SJCRH30 (cell line): ENCODE measurements around the gene RRP15. TPM values are rescaled to one million over a fixed set of nuclear protein-coding genes. Genes with fewer than 3 reads are reported as not detected.

ENCODE experiments used
- DNase-seq, 2 experiments: peaks; one replicate each; pipeline ENCODE4 v3.0.0-alpha.2; 2015 to 2020
- H3K27ac ChIP-seq: fragments of 250-450 bp; sonication (Bioruptor Pico); 2 replicates; pipeline ENCODE4 v1.5.1; 2020; ENCODE audit warnings: mild to moderate bottlenecking, moderate library complexity
- H3K27me3 ChIP-seq: fragments of 250-450 bp; sonication (Bioruptor Pico); 2 replicates; pipeline ENCODE4 v1.5.1; 2020; ENCODE audit warnings: mild to moderate bottlenecking, moderate library complexity
- H3K36me3 ChIP-seq: fragments of 250-450 bp; sonication (Bioruptor Pico); 2 replicates; pipeline ENCODE4 v1.5.1; 2020; ENCODE audit warnings: mild to moderate bottlenecking, moderate library complexity
- H3K4me1 ChIP-seq: fragments of 250-450 bp; sonication (Bioruptor Pico); 2 replicates; pipeline ENCODE4 v1.5.1; 2020; ENCODE audit warnings: mild to moderate bottlenecking, moderate library complexity
- H3K4me3 ChIP-seq: fragments of 250-450 bp; sonication (Bioruptor Pico); 2 replicates; pipeline ENCODE4 v1.5.1; 2020; ENCODE audit warnings: mild to moderate bottlenecking, moderate library complexity
- H3K9me3 ChIP-seq: fragments of 250-450 bp; sonication (Bioruptor Pico); replicated peaks from 2 replicates; pipeline ENCODE4 v1.5.1; 2020; ENCODE audit warnings: mild to moderate bottlenecking, moderate library complexity
- total RNA-seq: library from RNA; depleted of rRNA; stranded (reverse); fragments of >200 nt; shearing (Covaris generic); gene quantifications from 2 replicates; pipeline ENCODE4 v1.2.3, GENCODE V29; 2014

RRP15 gene
- total RNA-seq, 1 experiment from 2014 or later: 26.0 TPM

DNA sequence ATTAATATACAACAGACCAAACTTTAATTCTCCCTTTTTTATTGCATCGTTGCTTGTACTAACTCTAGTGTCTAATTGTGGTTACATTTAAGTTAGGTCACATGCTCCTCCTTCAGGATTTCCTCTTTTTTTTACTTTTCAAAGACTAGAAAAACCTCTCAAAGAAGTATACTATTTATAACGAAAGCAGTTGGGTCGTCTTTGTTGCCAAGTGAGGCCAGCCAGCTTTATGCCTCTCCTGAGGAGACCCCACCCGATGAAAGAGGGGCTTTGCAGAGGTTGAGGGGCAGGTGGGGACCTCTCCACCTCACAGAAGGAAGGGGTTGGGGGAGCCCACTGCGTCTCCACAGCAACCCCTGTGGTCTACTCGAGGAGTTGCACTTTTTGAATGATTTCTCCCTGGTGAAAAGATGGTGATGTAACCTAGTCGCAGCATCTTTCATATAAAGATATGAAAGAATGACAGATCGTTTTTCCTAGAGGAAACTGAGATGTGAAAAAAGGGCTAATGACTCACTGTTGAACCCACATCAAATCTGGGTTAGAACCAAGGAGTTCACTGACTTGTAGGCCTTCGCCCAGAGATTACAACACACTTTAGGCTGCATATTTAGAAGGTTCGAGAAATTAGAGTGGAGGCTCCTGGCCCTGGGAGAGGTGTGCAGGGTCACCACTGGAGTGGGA lies 66.4 kb downstream of the RRP15 start:
- peaks cover 28% of the 10 kb centered on the region for H3K4me1 ChIP-seq
- H3K36me3 ChIP-seq: peaks cover 5% of the 10 kb centered on the region
- H3K9me3 ChIP-seq: no peaks in the 10 kb centered on the region
- H3K27me3 ChIP-seq: no peaks in the 10 kb centered on the region
- no peak for DNase-seq
- no peak overlapping the region for H3K27ac ChIP-seq
- no peak overlapping the region for H3K4me3 ChIP-seq

DNA sequence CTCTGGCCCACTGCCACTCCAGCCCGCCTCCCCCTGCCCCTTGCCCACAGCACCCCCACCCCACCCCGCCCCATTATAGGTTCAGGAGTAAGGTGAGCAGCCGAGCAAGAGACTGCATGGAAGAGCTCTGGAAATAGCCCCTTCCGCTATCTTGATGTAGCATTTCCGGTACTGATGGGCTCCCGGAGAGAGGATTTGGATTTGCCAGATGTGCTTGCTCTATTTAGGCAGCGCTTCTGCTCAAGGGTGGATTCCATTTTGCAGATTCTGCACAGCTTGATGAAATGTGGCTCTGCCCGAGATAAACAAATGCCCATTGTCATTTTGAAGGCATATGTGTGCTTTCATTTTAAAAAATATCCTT lies 67.0 kb downstream of the RRP15 start:
- Histone ChIP-seq H3K4me1 (peaks cover 28% of the 10 kb centered on the region), H3K9me3 (no peaks in the 10 kb centered on the region), H3K4me3 (no peak overlapping the region), H3K27ac (no peak overlapping the region), H3K36me3 (peaks cover 5% of the 10 kb centered on the region), H3K27me3 (no peaks in the 10 kb centered on the region)
- no peak for DNase-seq

DNA sequence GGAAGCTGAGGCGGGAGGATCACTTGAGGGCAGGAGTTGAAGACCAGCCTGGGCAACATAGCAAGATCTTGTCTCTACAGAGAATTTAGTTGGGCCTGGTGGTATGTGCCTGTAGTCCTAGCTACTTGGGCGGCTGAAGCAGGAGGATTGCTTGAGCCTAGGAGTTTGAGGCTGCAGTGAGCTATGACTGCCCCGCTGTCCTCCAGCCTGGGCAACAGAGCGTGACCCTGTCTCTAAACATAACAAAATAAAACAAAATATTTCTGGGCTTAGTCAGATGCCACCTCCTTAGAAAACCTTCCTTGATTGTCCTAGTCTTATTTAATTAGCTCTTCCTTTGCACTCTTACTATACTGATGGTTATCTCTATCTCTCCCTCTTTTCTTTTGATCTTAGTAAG lies 68.6 kb downstream of the RRP15 start:
- H3K27ac ChIP-seq: no peak overlapping the region
- DNase-seq: no peak
- H3K9me3 ChIP-seq: no peaks in the 10 kb centered on the region
- H3K36me3 ChIP-seq: peaks cover 5% of the 10 kb centered on the region
- H3K4me3 ChIP-seq: no peak overlapping the region
- H3K27me3 ChIP-seq: no peaks in the 10 kb centered on the region
- peaks cover 23% of the 10 kb centered on the region for H3K4me1 ChIP-seq

DNA sequence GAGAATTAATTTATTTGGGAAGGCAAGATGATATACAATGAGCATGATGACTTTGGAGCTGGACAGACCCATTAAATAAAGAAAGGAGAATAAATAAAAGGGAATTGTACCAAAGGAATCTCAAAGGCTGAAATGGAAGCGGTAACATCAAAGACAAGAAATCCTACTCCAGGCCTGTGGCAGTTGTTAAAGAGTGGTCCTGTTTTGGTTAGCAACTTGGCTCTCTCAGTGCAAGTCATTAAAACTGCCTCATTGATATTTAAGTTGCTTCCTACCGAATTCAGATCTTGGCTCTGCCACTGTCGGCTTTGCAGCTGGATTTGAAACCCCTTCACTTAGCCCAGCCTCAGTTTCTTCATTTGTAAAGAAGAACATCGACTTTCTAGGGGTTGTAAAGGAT lies 70.2 kb downstream of the RRP15 start:
- Histone ChIP-seq H3K27me3 (no peaks in the 10 kb centered on the region), H3K4me1 (peaks cover 10% of the 10 kb centered on the region), H3K27ac (no peak overlapping the region), H3K9me3 (no peaks in the 10 kb centered on the region), H3K36me3 (peaks cover 5% of the 10 kb centered on the region), H3K4me3 (no peak overlapping the region)
- no peak for DNase-seq

DNA sequence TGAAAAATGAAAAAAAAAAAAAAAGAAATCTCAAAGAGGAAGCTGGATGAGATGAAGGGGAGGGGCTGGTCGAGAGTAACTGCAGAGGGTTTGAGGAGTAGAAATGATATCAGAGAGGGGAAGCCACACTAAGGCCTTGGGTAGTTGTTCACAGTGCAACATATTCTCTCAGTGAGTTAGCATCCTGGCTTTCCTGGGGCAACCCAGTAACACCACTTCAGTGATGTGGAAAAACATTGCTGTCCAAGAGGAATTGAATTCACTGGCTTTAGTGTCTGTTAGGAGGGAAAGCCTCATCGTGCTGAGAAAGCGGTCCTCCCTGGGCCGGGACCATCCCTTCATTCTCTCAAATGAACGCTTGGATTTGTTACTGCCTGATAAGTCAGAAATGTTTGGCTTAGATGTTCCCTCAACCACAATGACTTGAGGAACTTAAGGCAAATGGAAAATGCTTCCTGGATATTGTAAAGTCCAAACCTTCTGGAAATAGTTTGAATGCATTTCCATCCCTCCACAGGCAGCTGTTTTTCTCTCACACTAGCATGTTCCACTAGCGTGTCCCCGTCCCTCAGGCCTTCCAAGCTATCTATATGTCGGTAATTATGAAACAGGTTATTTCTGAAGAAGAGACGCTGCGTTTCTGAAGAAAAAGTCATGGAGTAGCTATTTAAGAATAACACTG lies 72.3 kb downstream of the RRP15 start:
- DNase-seq: no peak
- no peaks in the 10 kb centered on the region for H3K9me3 ChIP-seq
- no peak overlapping the region for H3K4me3 ChIP-seq
- peaks cover 17% of the 10 kb centered on the region for H3K4me1 ChIP-seq
- peaks cover 5% of the 10 kb centered on the region for H3K36me3 ChIP-seq
- no peak overlapping the region for H3K27ac ChIP-seq
- H3K27me3 ChIP-seq: no peaks in the 10 kb centered on the region

DNA sequence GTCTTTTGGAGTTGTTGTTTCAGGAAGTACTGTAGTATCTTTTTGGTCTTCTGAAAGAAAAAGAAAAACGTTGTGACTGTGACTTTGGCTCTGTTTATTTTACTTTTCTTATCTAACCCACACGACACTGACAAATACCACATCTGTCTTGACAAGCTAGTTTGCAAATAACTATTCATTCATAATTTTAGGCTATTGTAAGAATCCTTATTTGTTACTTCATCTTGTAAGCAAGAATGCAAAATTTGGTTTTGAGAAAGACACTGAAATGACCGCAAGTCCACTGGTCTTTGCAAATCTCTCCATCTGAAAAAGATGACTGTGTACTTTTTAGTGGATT lies 72.8 kb downstream of the RRP15 start:
- peaks cover 5% of the 10 kb centered on the region for H3K36me3 ChIP-seq
- H3K27ac ChIP-seq: no peak overlapping the region
- H3K9me3 ChIP-seq: no peaks in the 10 kb centered on the region
- H3K4me1 ChIP-seq: peaks cover 21% of the 10 kb centered on the region
- no peaks in the 10 kb centered on the region for H3K27me3 ChIP-seq
- H3K4me3 ChIP-seq: no peak overlapping the region
- DNase-seq: no peak

DNA sequence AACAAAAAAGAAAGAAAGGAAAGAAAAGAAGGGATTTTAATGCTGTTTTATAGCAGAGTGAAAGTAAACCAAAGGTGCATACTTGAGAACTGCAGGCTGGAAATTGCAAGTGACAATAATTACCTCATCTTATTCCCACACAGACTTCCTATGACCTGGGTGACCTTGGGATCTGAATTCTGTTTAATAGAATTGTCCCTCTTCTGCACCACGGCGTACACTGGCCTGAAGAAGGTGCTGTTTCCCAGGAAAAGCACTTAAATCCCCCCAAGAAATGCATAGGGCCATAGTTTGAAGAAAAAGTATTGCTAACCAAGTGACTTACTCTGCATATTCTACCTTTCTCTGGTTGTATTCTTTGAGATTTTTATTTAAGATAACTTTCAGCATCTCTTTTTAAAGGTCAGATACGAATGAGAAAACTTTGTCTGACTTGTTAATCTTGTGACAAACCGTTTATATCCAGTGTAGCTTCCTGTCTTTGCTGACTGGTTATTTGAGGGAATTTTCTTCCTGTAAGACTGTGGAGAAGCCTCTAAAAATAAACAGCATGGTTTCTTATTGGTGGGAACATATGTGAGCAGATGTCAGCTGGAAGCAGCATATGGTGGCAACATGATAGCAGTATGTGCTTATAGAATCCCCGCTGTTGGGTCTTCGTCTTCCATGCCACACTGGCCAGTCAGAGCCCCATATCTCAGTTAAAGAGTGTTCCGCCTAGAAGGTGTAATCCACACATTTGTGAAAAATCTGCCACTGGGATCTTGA lies 76.4 kb downstream of the RRP15 start:
- Histone ChIP-seq H3K4me3 (no peak overlapping the region), H3K9me3 (no peaks in the 10 kb centered on the region), H3K27ac (peak overlapping the region; percentile 35), H3K36me3 (peaks cover 2% of the 10 kb centered on the region; the same call in 1 of the 2 replicates), H3K27me3 (no peaks in the 10 kb centered on the region), H3K4me1 (peaks cover 18% of the 10 kb centered on the region)
- peak; percentile 70 to 90 for DNase-seq

DNA sequence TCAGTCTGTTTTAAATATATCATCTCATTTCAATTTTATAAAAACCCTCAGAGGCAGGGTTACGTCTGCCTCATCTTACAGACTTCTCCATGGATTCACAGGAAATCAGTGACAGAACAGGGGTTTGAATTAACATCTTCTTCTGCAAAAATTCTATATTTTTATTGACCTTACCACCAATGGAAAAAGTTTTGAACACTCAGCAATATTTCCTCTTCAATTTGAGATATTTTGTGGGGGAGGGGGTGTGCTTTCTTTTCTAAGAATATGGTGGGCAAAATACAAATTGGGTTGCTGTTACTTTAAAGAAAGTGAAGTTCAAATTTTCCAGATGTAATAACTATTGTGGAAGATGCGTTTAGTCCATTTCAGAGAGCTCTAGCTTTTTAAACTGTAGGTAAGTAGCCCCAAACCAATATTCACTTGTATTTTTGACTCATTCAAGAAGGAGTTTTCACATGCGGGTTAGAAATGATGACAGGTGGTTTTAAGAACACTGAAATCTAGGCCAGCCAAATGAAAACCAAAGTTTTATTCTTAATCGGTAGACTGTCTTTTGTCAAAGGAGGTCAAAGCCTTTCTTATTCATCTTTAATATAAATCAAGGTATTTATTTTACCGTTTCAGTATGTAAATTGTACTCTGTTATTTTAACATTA lies 77.5 kb downstream of the RRP15 start:
- H3K27ac ChIP-seq: peak overlapping the region; percentile 35
- no peaks in the 10 kb centered on the region for H3K27me3 ChIP-seq
- H3K9me3 ChIP-seq: no peaks in the 10 kb centered on the region
- DNase-seq: no peak
- H3K4me3 ChIP-seq: no peak overlapping the region
- peaks cover 23% of the 10 kb centered on the region for H3K4me1 ChIP-seq
- H3K36me3 ChIP-seq: peaks cover 2% of the 10 kb centered on the region

DNA sequence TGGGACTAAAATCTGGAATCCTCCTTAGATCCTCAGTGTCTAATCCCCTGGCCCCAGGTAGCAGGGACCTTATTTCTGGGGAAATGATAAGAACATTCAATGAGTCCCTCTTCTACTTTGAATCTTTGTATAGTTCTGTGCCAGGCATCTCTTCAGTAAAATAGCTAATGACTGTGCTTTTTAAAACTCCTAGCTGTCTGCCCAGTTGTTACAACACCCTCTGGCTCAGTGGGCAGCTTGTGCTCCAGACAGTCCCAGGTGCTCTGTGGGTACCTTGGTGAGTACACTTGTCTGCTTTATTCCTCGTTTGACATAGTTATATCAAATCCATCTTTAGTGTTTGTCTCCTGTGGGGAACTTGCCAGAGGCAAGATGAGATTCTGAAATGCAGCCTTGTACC lies 78.0 kb downstream of the RRP15 start:
- Histone ChIP-seq H3K9me3 (no peaks in the 10 kb centered on the region), H3K27me3 (no peaks in the 10 kb centered on the region), H3K27ac (no peak overlapping the region), H3K36me3 (peaks cover 2% of the 10 kb centered on the region), H3K4me3 (no peak overlapping the region), H3K4me1 (peaks cover 23% of the 10 kb centered on the region)
- no peak for DNase-seq

DNA sequence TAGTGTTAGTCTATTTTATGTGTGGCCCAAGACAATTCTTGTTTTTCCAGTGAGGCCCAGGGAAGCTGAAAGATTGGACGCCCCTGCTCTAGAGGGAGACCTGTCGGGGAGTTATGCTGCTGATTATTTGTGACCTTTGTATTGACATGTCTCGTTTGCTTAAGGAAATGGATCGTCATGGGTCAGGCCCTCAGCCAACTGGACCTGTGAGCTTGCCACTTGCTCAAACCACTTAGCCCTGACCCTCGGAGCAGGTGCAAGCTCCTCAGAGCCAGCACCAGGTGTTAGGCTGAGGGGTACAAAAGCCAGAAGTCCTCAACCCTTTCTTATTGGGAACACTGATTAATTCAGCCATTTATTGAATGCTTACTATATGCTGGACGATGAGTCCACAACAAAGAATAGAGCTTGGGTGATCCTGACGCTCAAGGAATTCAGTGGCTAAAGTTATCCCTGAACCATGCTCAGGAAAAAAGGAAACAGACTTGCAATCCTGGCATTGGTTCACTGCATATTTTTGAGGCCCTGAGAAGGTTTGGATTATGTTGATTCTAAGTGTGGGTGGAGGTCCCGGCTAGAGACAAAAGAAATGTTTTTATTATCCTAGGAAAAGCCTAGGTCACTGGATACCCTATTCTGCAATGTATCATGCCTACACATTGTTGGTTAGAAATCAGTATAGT lies 79.1 kb downstream of the RRP15 start:
- Histone ChIP-seq H3K27ac (no peak overlapping the region), H3K36me3 (peaks cover 2% of the 10 kb centered on the region), H3K9me3 (no peaks in the 10 kb centered on the region), H3K27me3 (no peaks in the 10 kb centered on the region), H3K4me3 (no peak overlapping the region), H3K4me1 (peaks cover 23% of the 10 kb centered on the region)
- DNase-seq: no peak

DNA sequence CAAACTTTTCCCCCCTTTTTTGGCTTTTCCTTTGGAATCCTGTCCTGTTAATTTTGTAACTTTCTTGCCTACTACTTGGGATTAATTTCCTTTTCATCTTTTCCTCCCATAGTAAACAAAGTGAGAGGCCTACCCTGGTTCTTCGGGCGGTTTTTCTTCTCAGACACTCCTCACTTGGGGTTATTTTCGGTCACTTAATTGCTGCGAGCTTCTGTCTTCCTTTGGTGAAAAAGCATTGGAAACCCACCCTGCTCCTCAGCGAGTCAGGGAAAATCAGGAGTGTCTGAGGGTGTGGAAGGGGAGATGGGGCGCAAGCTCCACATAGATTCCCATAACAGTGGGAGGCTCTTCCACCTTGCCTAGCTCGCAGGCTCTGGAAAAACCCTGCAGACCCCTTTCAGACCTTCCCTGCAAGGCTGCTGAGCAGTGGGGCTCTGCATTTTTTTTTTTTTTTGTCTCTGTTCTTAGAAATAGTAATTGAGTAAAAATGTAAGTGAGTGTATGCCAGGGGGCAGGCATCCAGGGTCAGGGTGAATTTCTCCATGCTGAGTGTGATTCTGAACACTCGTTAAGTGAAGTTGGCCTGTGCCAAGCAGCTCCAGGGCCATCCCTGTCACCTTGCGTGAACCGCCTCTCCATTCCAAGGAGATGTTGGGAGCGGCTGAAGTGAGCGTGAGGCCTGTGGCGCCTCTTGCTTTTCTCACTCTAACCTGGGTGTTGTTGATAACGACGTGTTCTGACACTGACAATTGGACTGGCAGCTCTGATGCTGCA lies 80.3 kb downstream of the RRP15 start:
- Histone ChIP-seq H3K4me3 (no peak overlapping the region), H3K27me3 (no peaks in the 10 kb centered on the region), H3K36me3 (peaks cover 2% of the 10 kb centered on the region), H3K9me3 (no peaks in the 10 kb centered on the region), H3K4me1 (peaks cover 26% of the 10 kb centered on the region), H3K27ac (no peak overlapping the region)
- DNase-seq: no peak

DNA sequence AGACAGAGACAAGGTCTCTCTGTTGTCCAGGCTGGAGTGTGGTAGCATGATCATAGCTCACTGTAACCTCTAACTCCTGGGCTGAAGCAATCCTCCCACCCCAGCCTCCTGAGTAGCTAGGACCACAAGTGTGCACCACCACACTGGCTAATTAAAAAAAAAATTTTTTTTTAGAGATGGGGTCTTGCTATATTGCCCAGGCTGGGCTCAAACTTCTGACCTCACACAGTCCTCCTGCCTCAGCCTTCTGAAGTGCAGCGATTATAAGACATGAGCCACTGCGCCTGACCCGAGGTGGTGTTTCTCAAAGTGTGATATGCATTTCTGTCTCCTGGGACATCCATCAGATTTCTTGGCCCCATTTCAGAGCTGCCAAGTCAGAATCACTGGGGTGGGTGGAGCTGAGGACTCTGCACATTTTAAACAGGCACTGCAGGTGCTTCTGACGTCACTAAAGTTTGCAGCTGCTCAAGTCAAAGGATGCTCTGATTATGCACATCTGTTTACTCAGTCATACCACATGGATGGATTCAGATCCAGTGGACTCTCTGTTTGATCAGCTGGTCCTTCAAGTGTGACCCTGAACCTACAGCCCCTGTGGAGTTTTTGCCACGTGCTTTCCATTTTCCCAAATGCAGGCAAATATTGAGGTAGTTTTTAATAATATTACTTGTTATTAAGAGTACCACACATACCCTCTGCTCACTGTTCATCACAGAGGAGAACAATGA lies 81.4 kb downstream of the RRP15 start:
- H3K27me3 ChIP-seq: no peaks in the 10 kb centered on the region
- H3K9me3 ChIP-seq: no peaks in the 10 kb centered on the region
- H3K4me3 ChIP-seq: no peak overlapping the region
- H3K4me1 ChIP-seq: peaks cover 22% of the 10 kb centered on the region
- H3K36me3 ChIP-seq: peaks cover 2% of the 10 kb centered on the region
- no peak overlapping the region for H3K27ac ChIP-seq
- DNase-seq: peak; percentile 35 to 61

DNA sequence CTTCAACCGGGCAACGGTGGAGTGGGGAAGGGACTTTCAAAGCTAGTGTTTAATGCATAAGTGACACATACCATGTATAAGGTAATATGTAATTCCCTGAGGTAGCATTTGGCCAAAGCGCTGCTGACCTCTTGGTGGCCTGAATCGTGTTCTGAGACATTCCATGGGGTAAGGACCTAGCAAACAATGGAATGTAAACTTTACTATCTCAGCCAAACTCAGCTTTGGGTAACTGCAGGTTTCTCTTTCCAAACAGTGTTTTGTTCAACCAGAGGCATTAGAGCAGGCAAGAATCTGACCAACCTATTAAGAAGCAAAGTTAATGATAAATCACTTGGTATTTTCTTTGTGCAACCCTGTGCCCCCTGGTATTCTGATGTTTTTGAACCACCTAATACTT lies 82.0 kb downstream of the RRP15 start:
- no peak overlapping the region for H3K27ac ChIP-seq
- DNase-seq: no peak
- peaks cover 22% of the 10 kb centered on the region for H3K4me1 ChIP-seq
- no peak overlapping the region for H3K4me3 ChIP-seq
- H3K27me3 ChIP-seq: no peaks in the 10 kb centered on the region
- no peaks in the 10 kb centered on the region for H3K9me3 ChIP-seq
- H3K36me3 ChIP-seq: peaks cover 2% of the 10 kb centered on the region
